ENCODE measurements around the gene NUCKS1.

NUCKS1 gene

GRCh38 chr1:205792481-205792881, 42.5 kb upstream of the NUCKS1 start:
- CTCF ChIA-PET = interaction anchor here (0.7 to 7.4 kb wide), 40 partner anchors 8 to 346 kb away, joined by 3 to 168 read pairs (median 4); partner anchors contain the start of genes RAB29 and RAB7B

GRCh38 chr1:205791568-205792180, 41.7 kb upstream of the NUCKS1 start:
- peak; percentile 75 for TF ChIP-seq CTCF (IDR thresholded peaks at IDR 0.05; ENCODE audit: control extremely low read depth, extremely low read depth, low read depth, missing control alignments)
- peak; percentile 77 for DNase-seq (ENCODE audit: extremely low spot score)
- POLR2A ChIA-PET = no interaction called here
- CTCF ChIA-PET = interaction anchor here (0.6 to 7.4 kb wide), 45 partner anchors 8 to 347 kb away, joined by 3 to 168 read pairs (median 4); partner anchors contain the start of genes RAB29 and RAB7B

More at GRCh38 chr1:205792481-205792881, 42.5 kb upstream of the NUCKS1 start:
- no peak for DNase-seq (ENCODE audit: extremely low spot score)
- no peak for TF ChIP-seq CTCF (IDR thresholded peaks at IDR 0.05; ENCODE audit: control extremely low read depth, extremely low read depth, low read depth, missing control alignments)
- POLR2A ChIA-PET = no interaction called here

- no peak for DNase-seq (ENCODE audit: extremely low spot score)
- ChIA-PET POLR2A (no interaction called here), CTCF (interaction anchor here (0.8 to 2.4 kb wide), 8 partner anchors 10 to 195 kb away, joined by 3 to 14 read pairs (median 3); partner anchors contain the start of gene RAB29)
- no peak for TF ChIP-seq CTCF (IDR thresholded peaks at IDR 0.05; ENCODE audit: control extremely low read depth, extremely low read depth, low read depth, missing control alignments)
Observed at GRCh38 chr1:205787287-205787916, 37.4 kb upstream of the NUCKS1 start.

- ChIA-PET POLR2A (no interaction called here), CTCF (interaction anchor here (2.4 to 3.2 kb wide), 2 partner anchors 128 to 191 kb away, joined by 6 to 10 read pairs; no protein-coding TSS in a partner anchor)
- no peak for DNase-seq (ENCODE audit: extremely low spot score)
- TF ChIP-seq CTCF (IDR thresholded peaks at IDR 0.05; ENCODE audit: control extremely low read depth, extremely low read depth, low read depth, missing control alignments) = no peak
Observed at GRCh38 chr1:205786601-205787000, 36.6 kb upstream of the NUCKS1 start.

GRCh38 chr1:205785446-205785845, 35.5 kb upstream of the NUCKS1 start:
- CTCF ChIA-PET = interaction anchor here (1.2 to 3.2 kb wide), 2 partner anchors 19 to 192 kb away, joined by 3 to 10 read pairs; no protein-coding TSS in a partner anchor
- POLR2A ChIA-PET = no interaction called here
- TF ChIP-seq CTCF (IDR thresholded peaks at IDR 0.05; ENCODE audit: control extremely low read depth, extremely low read depth, low read depth, missing control alignments) = no peak
- DNase-seq (ENCODE audit: extremely low spot score) = no peak

GRCh38 chr1:205783904-205784303, 33.9 kb upstream of the NUCKS1 start:
- CTCF ChIA-PET = interaction anchor here (1.2 to 3.2 kb wide), 2 partner anchors 20 to 193 kb away, joined by 3 to 10 read pairs; no protein-coding TSS in a partner anchor
- no peak for TF ChIP-seq CTCF (IDR thresholded peaks at IDR 0.05; ENCODE audit: control extremely low read depth, extremely low read depth, low read depth, missing control alignments)
- DNase-seq (ENCODE audit: extremely low spot score) = no peak
- POLR2A ChIA-PET = interaction anchor here (0.7 kb wide), 1 partner anchor 676 kb away, joined by 10 read pairs; no protein-coding TSS in a partner anchor

All from GM10248 (cell line).